Kasumi-1 (cell line): ENCODE data around the gene WDR27.
"Not testable (repeated sequence)": the region's sequence is repeated elsewhere in the genome, so short reads cannot be mapped to it uniquely, and the experiment has no call there.

Experiments used
- DNase-seq, 2 experiments: peaks; one replicate each; lab custom pipeline; 2025; lab: John Stamatoyannopoulos, UW

Gene WDR27

DNA sequence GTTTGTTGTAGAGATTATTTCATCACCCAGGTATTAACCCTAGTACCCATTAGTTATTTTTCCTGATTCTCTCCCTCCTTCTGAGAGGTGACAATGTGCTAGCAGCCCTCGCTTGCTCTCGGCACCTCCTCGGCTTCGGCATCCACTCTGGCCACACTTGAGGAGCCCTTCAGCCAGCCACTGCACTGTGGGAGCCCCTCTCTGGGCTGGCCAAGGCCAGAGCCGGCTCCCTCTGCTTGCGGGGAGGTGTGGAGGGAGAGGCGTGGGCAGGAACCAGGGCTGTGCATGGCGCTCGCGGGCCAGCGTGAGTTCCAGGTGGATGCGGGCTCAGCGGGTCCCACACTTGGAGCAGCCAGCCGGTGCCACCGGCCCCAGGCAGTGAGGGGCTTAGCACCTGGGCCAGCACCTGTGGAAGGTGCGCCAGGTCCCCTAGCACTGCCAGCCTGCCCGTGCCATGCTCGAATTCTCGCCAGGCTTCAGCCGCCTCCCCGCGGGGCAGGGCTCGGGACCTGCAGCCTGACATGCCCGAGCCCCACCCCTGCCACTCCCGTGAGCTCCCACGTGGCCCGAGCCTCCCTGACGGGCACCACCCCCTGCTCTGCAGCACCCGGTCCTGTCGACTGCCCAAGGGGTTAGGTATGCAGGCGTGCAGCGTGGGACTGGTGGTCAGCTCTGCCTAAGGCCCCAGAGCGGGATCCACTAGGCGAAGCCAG lies 221.9 kb downstream of the WDR27 start:
- DNase-seq, result no peak

DNA sequence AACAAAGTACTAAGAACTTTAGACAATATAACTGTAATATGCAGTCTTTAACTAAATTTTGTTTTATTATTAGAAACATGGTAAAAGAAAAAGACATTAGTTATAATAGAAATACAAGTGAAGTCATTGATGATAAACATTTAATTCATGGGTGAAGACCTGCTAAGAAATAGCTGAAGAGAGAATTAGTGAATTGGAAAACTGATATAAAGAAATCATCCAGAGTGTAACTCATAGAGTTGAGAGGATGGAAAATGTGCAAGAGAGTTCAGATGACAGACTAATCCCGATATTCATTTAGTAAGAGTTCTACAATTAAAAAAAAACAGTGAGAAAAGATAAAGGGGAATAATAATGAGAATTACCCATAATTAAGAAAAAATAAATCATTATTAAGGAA lies 227.5 kb downstream of the WDR27 start:
- DNase-seq, result no peak

DNA sequence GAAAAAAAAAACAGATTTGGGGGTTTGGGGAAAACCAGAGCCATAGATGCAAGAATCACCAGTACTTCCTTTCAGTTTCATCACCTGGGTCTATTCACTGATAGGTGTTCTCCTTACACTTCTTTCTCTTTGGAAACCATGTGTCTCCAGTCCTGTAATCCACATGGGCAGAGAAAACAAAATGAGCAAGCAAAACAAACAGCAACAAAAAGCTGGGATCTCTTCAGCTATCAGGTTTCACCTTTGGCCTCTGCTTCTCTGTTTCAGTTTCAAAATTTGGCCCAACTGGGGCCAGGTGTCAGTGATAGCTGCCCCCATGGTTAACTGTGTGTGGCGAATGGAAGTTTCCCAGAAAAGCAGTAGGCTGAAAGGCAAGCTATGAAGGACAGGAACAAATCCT lies 228.2 kb downstream of the WDR27 start:
- no peak for DNase-seq

DNA sequence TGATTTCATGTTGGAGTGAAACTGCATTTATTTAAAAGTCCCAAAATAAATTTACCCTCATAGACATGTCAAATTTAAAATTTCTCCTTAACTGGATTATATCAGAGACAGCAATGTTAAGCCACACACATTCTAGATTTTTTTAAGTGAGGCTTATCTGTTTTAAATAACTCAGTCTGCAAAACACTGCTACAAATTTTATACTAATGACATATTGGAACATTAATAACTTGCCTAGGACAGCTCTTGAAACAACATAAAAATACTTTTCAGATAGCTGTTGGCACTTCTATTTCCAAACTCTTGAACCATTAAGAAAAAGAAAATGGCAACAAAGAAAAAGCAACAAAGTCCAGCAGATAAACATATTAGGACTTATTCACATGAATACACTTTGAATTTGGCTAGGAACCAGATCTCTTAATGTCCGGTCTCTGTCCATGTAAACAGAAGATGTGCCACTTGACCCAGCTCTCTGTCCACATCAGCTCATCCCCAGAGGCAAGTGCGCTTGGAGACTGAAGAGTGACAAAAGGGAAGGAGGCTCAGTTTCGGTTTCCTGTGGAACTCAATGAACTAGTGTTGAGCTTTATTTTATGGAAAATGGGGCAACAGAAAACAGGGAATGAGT lies 228.9 kb downstream of the WDR27 start:
- no peak for DNase-seq

DNA sequence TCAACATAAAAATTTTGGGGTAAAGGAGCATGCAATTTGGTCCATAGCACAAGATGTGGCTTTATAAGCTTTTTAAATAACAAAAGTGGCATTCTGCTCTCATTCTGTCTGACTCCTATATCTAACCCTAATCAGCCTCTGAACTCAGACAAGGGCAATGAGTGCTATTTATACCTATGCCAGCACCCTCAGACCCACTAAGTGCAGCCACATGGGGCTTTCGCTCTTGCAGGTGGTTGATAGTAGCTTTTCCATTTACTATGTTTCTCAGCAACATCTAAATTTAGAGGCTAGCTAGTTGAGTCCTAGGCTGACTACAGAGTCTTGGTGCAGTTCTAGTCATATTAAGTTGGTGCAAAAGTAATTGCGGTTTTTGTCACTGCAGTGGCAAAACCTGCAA lies 231.0 kb downstream of the WDR27 start:
- DNase-seq, result no peak

DNA sequence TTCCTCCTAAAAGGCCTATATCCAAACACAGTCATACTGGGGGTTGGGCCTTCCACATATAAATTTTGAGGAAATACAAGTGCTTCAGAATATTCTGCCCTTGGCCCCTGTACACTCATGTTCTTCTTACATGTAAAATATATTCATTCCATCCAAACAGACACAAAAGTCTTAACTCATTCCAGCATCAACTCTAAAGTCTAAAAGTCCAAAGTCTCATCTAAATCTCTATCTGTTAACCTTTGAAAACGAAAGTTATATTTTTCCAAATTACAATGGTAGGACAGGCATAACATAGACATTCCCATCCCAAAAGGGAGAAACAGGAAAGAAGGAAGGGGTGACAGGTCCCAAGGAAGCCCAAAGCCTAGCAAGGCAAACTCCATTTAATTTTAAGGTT lies 232.8 kb downstream of the WDR27 start:
- DNase-seq, result no peak

DNA sequence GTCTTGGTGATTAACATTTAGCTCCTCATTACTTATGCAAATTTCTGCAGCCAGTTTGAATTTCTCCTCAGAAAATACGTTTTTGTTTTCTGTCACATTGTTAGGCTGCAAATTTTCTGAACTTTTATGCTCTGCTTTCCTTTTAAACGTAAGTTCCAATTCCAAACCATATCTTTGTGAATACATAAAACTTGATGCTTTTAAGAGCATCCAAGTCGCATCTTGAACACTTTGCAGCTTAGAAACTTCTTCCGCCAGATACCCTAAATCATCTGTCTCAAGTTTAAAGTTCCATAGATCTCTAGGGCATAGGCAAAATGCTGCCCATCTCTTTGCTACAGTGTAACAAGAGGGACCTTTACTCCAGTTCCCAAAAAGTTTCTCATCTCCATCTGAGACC lies 234.1 kb downstream of the WDR27 start:
- not testable (repeated sequence) for DNase-seq

DNA sequence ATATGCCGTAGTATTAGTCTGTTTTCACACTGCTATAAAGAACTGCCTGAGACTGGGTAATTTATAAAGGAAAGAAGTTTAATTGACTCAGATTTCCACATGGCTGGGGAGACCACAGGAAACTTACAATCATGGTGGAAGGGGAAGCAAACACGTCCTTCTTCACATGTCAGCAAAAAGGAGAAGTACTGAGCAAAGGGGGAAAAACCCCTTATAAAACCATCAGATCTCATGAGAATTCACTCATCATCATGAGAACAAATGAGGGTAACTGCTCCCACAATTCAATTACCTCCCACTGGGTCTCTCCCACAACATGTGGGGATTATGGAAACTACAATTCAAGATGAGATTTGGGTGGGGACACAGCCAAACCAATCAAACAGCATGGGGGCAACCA lies 235.6 kb downstream of the WDR27 start:
- peak; percentile 14 to 51 for DNase-seq

DNA sequence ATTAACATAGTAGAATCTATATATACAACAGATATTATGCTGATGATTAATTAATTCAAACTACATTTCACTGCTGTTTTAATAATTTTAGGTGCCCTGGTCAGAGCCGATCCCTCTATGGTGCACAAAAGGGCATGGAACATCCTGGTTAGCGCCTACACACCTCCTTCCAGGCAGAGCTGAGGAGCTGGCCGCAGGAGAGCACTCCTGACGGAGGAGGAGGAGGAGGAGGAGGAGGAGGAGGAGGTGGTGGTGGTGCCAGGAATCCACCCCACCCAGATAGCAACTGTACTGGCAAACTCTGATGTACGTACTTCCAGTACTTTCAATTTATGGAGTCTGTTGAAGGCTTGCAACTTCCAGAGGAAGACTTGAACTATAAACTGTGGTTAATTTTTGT lies 244.1 kb downstream of the WDR27 start:
- no peak for DNase-seq

DNA sequence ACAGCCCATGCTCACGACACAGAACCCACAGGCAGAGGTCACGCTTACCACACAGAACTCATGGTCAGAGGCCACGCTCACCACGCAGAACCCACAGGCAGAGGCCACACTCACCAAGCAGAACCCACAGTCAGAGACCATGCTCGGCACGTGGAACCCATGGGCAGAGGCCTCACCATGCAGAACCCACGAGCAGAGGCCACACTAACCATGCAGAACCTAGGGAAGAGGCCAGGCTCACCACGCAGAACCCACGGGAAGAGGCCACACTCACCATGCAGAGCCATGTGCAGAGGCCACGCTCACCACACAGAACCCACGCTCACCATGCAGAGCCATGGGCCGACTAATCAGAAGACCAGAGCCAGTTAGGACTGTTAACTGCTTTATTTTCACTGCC lies 245.0 kb downstream of the WDR27 start:
- DNase-seq, result no peak

DNA sequence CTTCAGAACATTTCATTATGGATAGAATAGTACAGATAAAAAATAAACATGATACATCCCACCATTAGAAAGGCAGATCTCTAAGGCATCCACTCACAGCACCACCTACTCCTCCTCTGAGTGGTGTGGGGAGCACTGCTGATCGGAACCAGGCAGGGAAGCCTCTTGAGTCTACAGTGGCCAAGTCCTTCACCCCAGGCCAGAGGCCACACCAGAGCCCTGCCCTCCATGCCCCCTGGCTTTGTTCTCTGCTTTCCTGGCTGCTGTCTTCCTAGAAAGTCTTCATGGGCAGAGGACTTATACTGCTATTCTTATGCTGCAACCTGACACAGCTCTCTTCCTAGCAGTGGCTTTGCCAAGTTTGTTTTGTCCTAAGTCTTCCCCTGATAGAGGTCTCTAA lies 246.4 kb downstream of the WDR27 start:
- no peak for DNase-seq

DNA sequence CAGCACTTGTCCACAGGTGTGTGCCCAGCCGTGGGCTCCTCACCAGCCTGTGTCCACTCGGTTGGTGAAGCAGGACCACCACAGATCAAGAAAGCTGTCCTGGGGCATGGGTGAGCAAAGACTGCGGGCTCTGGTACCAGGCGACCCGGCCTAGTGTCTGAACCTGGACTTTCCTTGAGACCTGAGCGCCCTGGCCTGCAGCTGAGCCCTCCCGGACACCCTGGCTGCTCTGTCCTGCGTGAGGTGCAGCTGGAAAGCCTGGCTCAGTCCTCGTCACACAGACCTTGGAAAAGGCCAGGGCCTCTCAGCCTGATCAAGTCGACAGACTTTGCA lies 247.0 kb downstream of the WDR27 start:
- no peak for DNase-seq

DNA sequence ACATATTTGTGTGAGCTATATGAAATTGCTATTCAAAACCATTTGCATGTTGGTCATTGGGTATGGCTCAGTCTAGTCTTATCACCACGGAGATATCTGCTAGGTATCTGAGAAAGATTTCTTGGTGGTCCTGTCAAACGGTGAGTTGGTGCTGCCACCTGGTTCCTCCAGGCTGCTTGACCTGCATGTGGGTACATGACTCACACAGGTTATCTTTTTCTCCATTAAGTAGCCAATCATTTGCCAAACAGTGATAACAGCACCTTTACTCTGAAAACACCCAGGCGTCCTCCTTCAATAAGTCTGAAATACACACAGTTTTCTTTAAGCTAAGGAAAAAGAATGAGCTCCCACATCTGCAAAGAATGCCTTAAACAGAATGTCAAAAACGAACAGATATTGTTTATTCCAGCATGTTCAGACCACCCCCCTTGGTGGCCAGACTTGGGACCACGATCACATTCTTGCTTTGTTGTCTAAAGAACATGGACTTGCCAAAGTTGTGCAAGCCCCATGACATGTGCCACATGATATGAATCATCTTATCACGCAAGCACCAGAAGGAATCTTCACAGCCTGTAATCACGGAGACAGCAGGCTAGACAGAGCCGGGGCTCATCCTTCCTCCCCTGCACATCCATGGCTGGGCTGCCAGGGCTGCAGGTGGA lies 247.5 kb downstream of the WDR27 start:
- no peak for DNase-seq

DNA sequence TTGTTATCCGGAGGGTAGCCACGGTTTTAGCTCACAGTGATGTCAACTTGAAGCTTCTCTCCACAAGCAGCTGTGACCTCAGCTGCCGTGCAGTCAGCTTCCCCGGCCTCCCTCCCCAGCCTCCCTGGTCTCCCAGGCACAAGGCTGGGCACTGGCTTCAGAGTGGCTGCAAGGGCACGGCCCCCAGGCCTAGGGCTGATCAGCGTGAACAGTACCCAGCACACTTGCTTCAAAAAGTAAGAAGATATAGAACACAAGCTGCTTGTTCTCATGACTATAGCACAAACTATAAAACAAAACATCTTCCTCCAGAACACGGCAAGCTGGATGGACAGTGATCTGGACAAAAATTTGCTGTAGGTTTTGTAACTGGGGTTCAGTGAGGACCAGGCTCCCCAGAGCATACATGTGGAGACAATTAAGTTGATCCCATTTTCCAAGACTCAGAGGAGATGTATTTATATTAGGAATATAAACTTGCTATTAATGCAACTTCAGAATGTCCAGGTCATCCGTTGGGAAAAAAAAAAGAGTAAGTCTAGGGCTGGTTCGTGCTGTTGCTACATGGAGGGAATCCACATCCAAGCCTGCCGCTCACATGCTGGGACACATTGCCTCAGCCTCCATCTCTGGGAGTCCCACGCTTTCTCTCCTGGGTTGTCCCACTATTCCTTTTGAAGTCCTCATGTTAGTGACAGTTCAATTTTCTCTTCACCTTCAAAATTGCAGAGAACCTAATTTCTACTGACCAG lies 248.8 kb downstream of the WDR27 start:
- no peak for DNase-seq

DNA sequence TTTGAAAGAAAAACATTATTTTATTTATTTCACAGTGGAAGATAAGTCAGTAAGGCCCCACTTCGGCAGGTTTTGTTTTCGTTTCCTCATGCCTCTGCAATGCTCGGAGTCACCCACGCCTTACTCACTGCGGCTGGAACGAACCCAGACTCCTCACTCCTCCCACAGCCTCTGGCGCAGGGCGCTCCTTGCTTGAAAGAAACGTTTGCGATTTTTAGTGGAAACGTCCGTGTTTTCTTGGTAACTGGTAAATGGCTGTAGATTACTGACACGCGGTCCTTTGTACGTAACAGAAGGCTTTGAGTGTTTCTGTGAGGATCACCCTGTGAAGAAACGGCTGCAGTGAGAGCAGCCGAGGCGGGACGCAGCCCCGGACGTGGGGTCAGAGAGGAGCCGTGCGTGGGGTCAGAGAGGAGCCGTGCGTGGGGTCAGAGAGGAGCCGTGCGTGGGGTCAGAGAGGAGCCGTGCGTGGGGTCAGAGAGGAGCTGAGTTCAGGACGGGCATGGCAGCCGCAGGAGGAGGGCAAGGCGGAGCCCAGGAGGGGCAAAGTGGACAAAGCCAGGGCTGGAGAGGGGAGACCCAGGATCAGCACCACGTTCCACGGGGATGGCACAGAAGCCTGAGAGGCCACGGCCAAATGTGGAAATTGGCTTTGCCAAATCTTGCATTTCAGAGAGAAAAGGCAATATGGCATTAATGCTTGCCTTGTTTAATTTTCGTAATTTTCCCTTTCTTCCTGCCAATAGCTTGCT lies 249.5 kb downstream of the WDR27 start:
- no peak for DNase-seq

DNA sequence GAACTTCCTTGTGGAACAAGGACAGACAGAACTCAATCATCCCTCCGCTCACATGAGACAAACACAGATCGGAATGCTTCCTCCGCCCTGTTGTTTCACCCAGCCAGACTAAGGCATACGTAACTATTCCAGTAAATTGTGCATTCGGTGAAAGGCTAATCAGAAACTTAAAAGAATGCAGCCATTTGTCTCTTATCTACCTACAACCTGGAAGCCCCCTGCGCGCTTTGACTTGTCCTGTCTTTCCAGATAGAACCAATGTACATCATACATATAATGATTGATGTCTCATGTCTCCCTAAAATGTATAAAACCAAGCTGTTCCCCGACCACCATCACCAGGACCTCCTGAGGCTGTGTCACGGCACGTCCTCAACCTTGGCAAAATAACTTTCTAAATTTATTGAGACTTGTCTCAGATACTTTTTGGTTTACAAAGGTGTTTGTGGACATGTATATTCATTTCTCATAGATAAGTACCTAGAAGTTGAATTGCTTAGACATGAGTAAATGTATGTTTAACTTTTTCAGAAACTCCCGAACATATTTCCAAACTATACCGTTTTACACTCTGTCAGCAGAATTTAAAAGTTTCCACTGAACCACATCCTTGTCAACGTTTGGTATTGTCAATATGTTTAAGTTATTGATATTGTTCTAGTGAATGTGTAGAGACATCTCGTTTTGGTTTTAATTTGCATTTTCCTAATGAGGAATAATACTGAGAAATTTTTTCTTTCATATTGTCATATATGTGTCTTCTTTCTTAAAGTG lies 250.6 kb downstream of the WDR27 start:
- DNase-seq, result no peak

DNA sequence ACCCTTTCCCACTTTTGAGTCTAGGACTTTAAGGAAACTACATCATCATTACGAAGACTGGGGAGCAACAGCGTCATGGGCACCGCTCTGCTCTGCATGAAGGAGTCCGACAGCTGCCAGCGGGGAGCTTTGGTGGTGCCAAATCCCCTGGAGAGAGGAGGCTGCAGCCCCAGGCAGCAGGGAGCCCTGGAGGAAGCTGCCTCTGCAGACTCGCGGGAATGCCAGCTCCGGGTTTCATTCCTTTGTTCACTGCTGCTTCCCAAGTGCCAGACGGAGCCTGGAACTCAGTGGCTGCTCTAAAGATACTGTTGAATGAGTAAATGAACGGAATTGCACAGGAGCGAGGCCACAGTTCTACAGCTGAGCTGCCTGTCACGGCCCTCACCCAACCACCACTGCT lies 251.7 kb downstream of the WDR27 start:
- DNase-seq, result no peak

DNA sequence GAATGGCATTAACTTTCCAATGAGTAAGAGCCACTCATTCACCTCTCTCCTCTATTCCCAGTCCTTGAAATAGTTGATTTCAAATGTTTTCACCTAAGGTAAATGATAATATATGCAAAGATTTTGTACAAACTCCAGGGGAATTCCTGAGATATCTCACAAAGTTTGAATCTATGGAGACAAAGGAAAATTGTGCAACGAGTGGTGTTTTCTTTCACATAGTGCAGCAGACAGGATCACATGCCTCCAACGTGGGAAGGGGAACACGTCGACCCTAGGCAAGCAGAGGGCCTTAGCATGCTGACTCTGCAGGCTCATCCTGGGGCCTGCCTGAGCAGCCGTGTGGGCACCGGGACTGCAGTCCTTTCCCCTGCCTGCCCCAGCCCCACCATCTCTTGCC lies 252.6 kb downstream of the WDR27 start:
- no peak for DNase-seq

DNA sequence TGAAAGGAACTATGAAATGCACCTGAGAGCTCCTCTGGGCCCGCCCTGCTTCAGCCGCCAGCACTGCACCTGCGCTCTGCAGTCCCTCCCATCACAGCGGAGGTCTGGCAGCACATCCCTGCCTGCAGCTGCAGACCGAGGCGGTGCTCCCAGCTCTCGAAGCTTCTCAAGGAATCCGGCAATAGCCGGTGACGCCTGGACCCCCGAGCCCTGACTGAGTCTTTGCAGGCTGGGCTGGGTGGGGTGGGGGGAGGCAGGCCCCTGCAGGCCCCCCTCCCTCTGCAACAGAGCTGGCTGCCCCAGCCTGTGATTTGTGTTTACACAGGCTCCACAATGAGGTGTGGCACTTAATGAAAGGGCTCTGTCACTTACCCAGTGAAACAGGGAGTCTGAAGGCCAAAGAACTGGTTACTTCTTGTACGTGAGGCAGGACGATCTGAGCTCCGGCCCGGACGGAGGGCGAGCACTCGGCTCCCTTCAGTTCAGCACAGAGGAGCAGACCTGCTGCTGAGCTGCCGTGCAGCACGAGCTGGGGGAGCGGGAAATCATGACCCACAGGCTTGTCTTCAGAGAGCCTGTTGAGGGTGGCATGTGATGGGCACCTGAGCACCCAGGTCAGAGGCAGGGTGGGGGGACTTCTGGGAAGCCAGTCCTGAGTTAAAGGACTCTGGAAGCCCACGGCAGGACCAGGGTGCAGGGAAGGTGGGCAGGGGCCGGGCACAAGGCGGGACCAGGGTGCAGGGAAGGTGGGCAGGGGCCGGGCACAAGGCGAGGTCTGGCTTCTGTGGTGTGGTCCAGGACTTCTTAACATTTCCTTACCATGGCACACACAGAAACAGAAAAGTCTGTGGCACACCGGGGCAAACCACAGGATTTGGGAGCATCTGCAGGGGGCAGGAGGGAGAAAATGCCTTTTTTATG lies 255.9 kb downstream of the WDR27 start:
- no peak for DNase-seq

DNA sequence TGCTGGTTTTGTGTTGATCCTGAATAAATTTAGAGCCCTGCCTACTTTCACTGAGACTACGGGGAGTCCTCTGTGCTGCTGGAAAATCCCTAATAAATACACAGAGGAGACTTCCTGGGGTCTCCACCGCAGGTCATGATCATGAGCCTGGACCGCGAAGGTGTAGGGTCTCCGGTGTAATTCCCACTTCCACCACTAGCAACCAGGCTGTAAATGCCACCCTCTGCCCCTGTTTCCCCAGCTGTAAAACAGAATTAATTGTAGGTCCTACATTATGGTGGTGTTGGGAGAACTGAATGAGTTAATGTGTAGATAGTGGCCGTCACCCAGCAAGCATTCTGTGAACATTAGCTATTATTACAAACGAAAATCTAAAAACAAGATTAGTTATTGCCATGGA lies 256.6 kb downstream of the WDR27 start:
- no peak for DNase-seq
